A549 (cell line): ENCODE results near the gene FGD4. TPM values are rescaled to one million over a fixed set of nuclear protein-coding genes. Genes with fewer than 3 reads are reported as not detected.
"Not testable (repeated sequence)": the region's sequence is repeated elsewhere in the genome, so short reads cannot be mapped to it uniquely, and the experiment has no call there.

Experiments used
- ATAC-seq, 2 experiments: fragments of 200-7000 bp in 1 of 2; fragments of >200 bp in 1 of 2; cut with Nextera tagmentation in 1 of 2; cut with Tn5 transposase in 1 of 2; 3 replicates each; pipeline versions ENCODE4 v1.8.0 to v1.9.1; 2018 to 2020; ENCODE audit warnings: mild to moderate bottlenecking in 1 of 2, moderate library complexity in 1 of 2
- CTCF ChIA-PET: fragments of 300-600 bp; sonication (Branson Sonifier 250); formaldehyde crosslinking; extraction: SDS; loops from one replicate; lab custom pipeline; 2021; ENCODE audit warnings: antibody characterized with exemption, inconsistent platforms; lab: Yijun Ruan, JAX
- POLR2A ChIA-PET: fragments of 350-600 bp; formaldehyde crosslinking; extraction: SDS; loops from one replicate; lab custom pipeline; 2021; ENCODE audit warnings: antibody characterized with exemption, inconsistent platforms; lab: Yijun Ruan, JAX
- DNase-seq, 2 experiments: peaks; one replicate each; pipeline versions ENCODE4 v3.0.0 to v3.0.0-alpha.2; 2011 to 2016; ENCODE audit warnings: low read depth in 1 of 2, low spot score in 1 of 2
- FAIRE-seq: peaks from 2 replicates; lab custom pipeline; 2011; peaks lifted over from hg19 to GRCh38; lab: Jason Lieb, UNC
- H3K27ac ChIP-seq, 2 experiments: fragments of >200 bp; sonication (Bioruptor Twin); formaldehyde crosslinking; 3 replicates each; pipeline ENCODE4 v1.5.1; 2016 to 2017
- H3K4me1 ChIP-seq: fragments of >200 bp; sonication (Bioruptor Twin); formaldehyde crosslinking; 3 replicates; pipeline ENCODE4 v1.6.1; 2016
- H3K4me2 ChIP-seq: fragments of >200 bp; sonication (Bioruptor Twin); formaldehyde crosslinking; 3 replicates; pipeline ENCODE4 v1.6.1; 2016
- H3K4me3 ChIP-seq: fragments of >200 bp; sonication (Bioruptor Twin); formaldehyde crosslinking; 3 replicates; pipeline ENCODE4 v1.5.1; 2016
- H3K9me3 ChIP-seq: fragments of >200 bp; sonication (Bioruptor Twin); formaldehyde crosslinking; 3 replicates; pipeline ENCODE4 v1.6.1; 2016
- ATOH8 ChIP-seq: fragments of 250-450 bp; sonication (Bioruptor Pico); IDR thresholded peaks from 2 replicates; pipeline ENCODE4 v1.5.0; 2020; ENCODE audit warnings: low read depth, mild to moderate bottlenecking, moderate library complexity
- CEBPB ChIP-seq, 2 experiments: fragments of >200 bp in 1 of 2; sonication (Bioruptor Twin) in 1 of 2; formaldehyde crosslinking in 1 of 2; IDR thresholded peaks; 2 replicates each; pipeline ENCODE4 v1.6.1; 2012 to 2016
- EHF ChIP-seq: fragments of 250-450 bp; sonication (Bioruptor Pico); IDR thresholded peaks from 2 replicates; pipeline ENCODE4 v1.5.0; 2020; ENCODE audit warnings: mild to moderate bottlenecking
- EHMT2 ChIP-seq: fragments of 200-600 bp; sonication (generic); IDR thresholded peaks from 2 replicates; pipeline ENCODE4 v1.6.1; 2016; ENCODE audit warnings: antibody characterized with exemption, low read depth, mild to moderate bottlenecking, moderate library complexity
- ESRRA ChIP-seq: fragments of 150-350 bp; IDR thresholded peaks from 2 replicates; pipeline ENCODE4 v1.6.1; 2014; ENCODE audit warnings: mild to moderate bottlenecking, low read length, borderline replicate concordance
- FOSL2 ChIP-seq, 2 experiments: fragments of 450-650 bp in 1 of 2; fragments of >200 bp in 1 of 2; sonication (Bioruptor Twin) in 1 of 2; formaldehyde crosslinking; IDR thresholded peaks; 2 replicates each; pipeline versions ENCODE4 v1.5.0 to v1.6.1; 2016 to 2020; ENCODE audit warnings: mild to moderate bottlenecking in 1 of 2, moderate library complexity in 1 of 2
- GATA3 ChIP-seq: IDR thresholded peaks from 2 replicates; pipeline ENCODE4 v1.6.1; 2012; ENCODE audit warnings: borderline replicate concordance
- HDAC2 ChIP-seq: fragments of 200-600 bp; sonication (generic); IDR thresholded peaks from 2 replicates; pipeline ENCODE4 v1.6.1; 2016
- JUNB ChIP-seq: fragments of >200 bp; sonication (Bioruptor Twin); formaldehyde crosslinking; IDR thresholded peaks from 2 replicates; pipeline ENCODE4 v1.6.1; 2016
- MAX ChIP-seq: IDR thresholded peaks from 2 replicates; pipeline ENCODE4 v1.6.1; 2012
- MYC ChIP-seq: IDR thresholded peaks from 2 replicates; pipeline ENCODE4 v1.6.1; 2012; ENCODE audit warnings: mild to moderate bottlenecking, inconsistent platforms, low read length, improper control_type of control experiment, borderline replicate concordance
- NFE2L2 ChIP-seq: fragments of 150-350 bp; conservative IDR thresholded peaks from 2 replicates; pipeline ENCODE4 v1.6.1; 2014; ENCODE audit warnings: low read length
- PBX3 ChIP-seq: IDR thresholded peaks from 2 replicates; pipeline ENCODE4 v1.6.1; 2012
- RAD21 ChIP-seq, 2 experiments: fragments of >200 bp in 1 of 2; sonication (Bioruptor Twin) in 1 of 2; formaldehyde crosslinking in 1 of 2; IDR thresholded peaks in 1 of 2; conservative IDR thresholded peaks in 1 of 2; 2 replicates in 1 of 2; 3 replicates in 1 of 2; pipeline ENCODE4 v1.6.1; 2012 to 2018; ENCODE audit warnings: inconsistent platforms in 1 of 2
- REST ChIP-seq: fragments of 200-600 bp; sonication (generic); IDR thresholded peaks from 2 replicates; pipeline ENCODE4 v1.6.1; 2016; ENCODE audit warnings: antibody characterized with exemption, mild to moderate bottlenecking, moderate library complexity
- SREBF2 ChIP-seq: fragments of 450-650 bp; IDR thresholded peaks from 2 replicates; pipeline ENCODE4 v1.6.1; 2014; ENCODE audit warnings: mild to moderate bottlenecking, moderate library complexity
- TFCP2L1 ChIP-seq: fragments of 250-450 bp; sonication (Bioruptor Pico); IDR thresholded peaks from 2 replicates; pipeline ENCODE4 v1.5.0; 2021; ENCODE audit warnings: mild to moderate bottlenecking
- USF2 ChIP-seq: fragments of 450-650 bp; IDR thresholded peaks from 2 replicates; pipeline ENCODE4 v1.6.1; 2014; ENCODE audit warnings: antibody characterized with exemption
- ZSCAN20 ChIP-seq: fragments of 250-450 bp; sonication (Bioruptor Pico); IDR thresholded peaks from 2 replicates; pipeline ENCODE4 v1.8.0; 2022; ENCODE audit warnings: mild to moderate bottlenecking, moderate library complexity
- WGBS: methylation state at CpG from one replicate; pipeline ENCODE4 v1.1.6; 2017; ENCODE audit errors: missing lambda C conversion rate; 5-methylcytosine and 5-hydroxymethylcytosine counted together
- polyA plus RNA-seq, 4 experiments: library from polyadenylated mRNA; depleted of rRNA in 3 of 4; stranded (reverse); fragments of >200 nt; fragmentation: RNase III in 1 of 4; extraction: RNeasy Plus Mini Kit Qiagen cat#74134 plus additional on column Dnase treatment in 1 of 4; gene quantifications; 2 replicates in 3 of 4; 3 replicates in 1 of 4; pipeline ENCODE4 v1.2.3, GENCODE V29; 2011 to 2017

Gene FGD4
- polyA plus RNA-seq, 2 of the 4 experiments (the other 2 are of a cell fraction) = 2.2 to 6.0 TPM

- no peak overlapping the region for H3K27ac ChIP-seq
- TF ChIP-seq CEBPB (IDR thresholded peaks at IDR 0.05) = no peak; a peak in 2 of 4 replicates
- TF ChIP-seq, all 56 proteins: peak for 0
- CTCF ChIA-PET = no interaction called here
- no peak for ATAC-seq
- Histone ChIP-seq H3K4me3 (no peak overlapping the region), H3K4me2 (peak overlapping the region; percentile 0; the same call in 1 of the 3 replicates), H3K9me3 (no peaks in the 10 kb centered on the region), H3K4me1 (peaks cover 16% of the 10 kb centered on the region; the same call in 1 of the 3 replicates)
- WGBS = 55% methylated on average over 3 of the region's 3 CpGs
- no peak for FAIRE-seq
- POLR2A ChIA-PET = no interaction called here
- no peak for DNase-seq
Measured at GRCh38 chr12:32559434-32559833, 160.1 kb downstream of the FGD4 start.

- 86% methylated on average over 4 of the region's 4 CpGs for WGBS
- Histone ChIP-seq H3K4me2 (no peak overlapping the region), H3K27ac (no peak overlapping the region), H3K9me3 (no peaks in the 10 kb centered on the region), H3K4me3 (no peak overlapping the region), H3K4me1 (peaks cover 20% of the 10 kb centered on the region)
- POLR2A ChIA-PET = no interaction called here
- FAIRE-seq (no peak), ATAC-seq (no peak), DNase-seq (no peak)
- CTCF ChIA-PET = interaction anchor here (0.6 kb wide), 1 partner anchor 195 kb away, joined by 3 read pairs; no protein-coding TSS in a partner anchor
- no peak for TF ChIP-seq REST
- TF ChIP-seq PBX3 = no peak
- TF ChIP-seq EHMT2 = no peak
- TF ChIP-seq USF2 = no peak
- no peak for TF ChIP-seq RAD21 (conservative IDR thresholded peaks at IDR 0.05 in 1 of 2, IDR thresholded peaks at IDR 0.05 in 1 of 2)
- TF ChIP-seq GATA3 = no peak
- no peak for TF ChIP-seq FOSL2 (IDR thresholded peaks at IDR 0.05)
- no peak for TF ChIP-seq FOSL2 (CRISPR knock-in tag; IDR thresholded peaks at IDR 0.05)
- no peak for TF ChIP-seq SREBF2
- TF ChIP-seq ATOH8 = no peak
- no peak for TF ChIP-seq HDAC2
Measured at GRCh38 chr12:32560520-32560919, 161.2 kb downstream of the FGD4 start.

- H3K4me1 ChIP-seq = peaks cover 34% of the 10 kb centered on the region
- no peak for FAIRE-seq
- CTCF ChIA-PET = no interaction called here
- no peak for DNase-seq
- 90% methylated on average over 11 of the region's 11 CpGs for WGBS
- H3K9me3 ChIP-seq = no peaks in the 10 kb centered on the region
- no peak overlapping the region for H3K27ac ChIP-seq
- ATAC-seq = no peak
- no peak overlapping the region for H3K4me2 ChIP-seq
- TF ChIP-seq JUNB (no peak), ESRRA (no peak), MAX (no peak), NFE2L2 (no peak), ZSCAN20 (CRISPR knock-in tag) (no peak), EHF (CRISPR knock-in tag) (no peak), MYC (no peak), TFCP2L1 (no peak)
- POLR2A ChIA-PET = no interaction called here
- H3K4me3 ChIP-seq = no peak overlapping the region
Measured at GRCh38 chr12:32561931-32562341, 162.6 kb downstream of the FGD4 start.

- H3K9me3 ChIP-seq, ATAC-seq: not testable (repeated sequence)
- WGBS = 85% methylated on average over 5 of the region's 6 CpGs
Measured at GRCh38 chr12:32562413-32562812, 163.1 kb downstream of the FGD4 start.

More at GRCh38 chr12:32562413-32562812, 163.1 kb downstream of the FGD4 start:
- DNase-seq, CTCF ChIA-PET, POLR2A ChIA-PET, H3K4me3 ChIP-seq, H3K27ac ChIP-seq, H3K4me2 ChIP-seq, FAIRE-seq: not testable (repeated sequence)
- H3K4me1 ChIP-seq = peaks cover 39% of the 10 kb centered on the region
